H9 (cell line): ENCODE results near the gene MAGEB17. TPM values are rescaled to one million over a fixed set of nuclear protein-coding genes. Genes with fewer than 3 reads are reported as not detected.
A peak's percentile ranks its signal among the peaks of the same experiment; 100 is the strongest.

Experiments used
- DNase-seq: peaks from one replicate; pipeline ENCODE4 v3.0.0-alpha.2; 2017
- H2AFZ ChIP-seq: one replicate; pipeline ENCODE4 v1.6.1; 2013; ENCODE audit warnings: mild to moderate bottlenecking, low read length, control low read depth, moderate library complexity
- H2AK5ac ChIP-seq: 2 replicates; pipeline ENCODE4 v1.6.1; 2013; ENCODE audit warnings: low read length, control low read depth, mixed read lengths; ENCODE audit not compliant: insufficient read length
- H2BK120ac ChIP-seq: one replicate; pipeline ENCODE4 v1.6.1; 2013; ENCODE audit warnings: low read depth, mild to moderate bottlenecking, low read length, control low read depth, inconsistent platforms; ENCODE audit not compliant: poor library complexity, severe bottlenecking
- H2BK12ac ChIP-seq: 2 replicates; pipeline ENCODE4 v1.6.1; 2013; ENCODE audit warnings: low read length, control low read depth, mixed read lengths, low read depth; ENCODE audit not compliant: insufficient read length
- H2BK15ac ChIP-seq: 2 replicates; pipeline ENCODE4 v1.6.1; 2013; ENCODE audit warnings: low read depth, low read length, control low read depth
- H2BK20ac ChIP-seq: one replicate; pipeline ENCODE4 v1.6.1; 2013; ENCODE audit warnings: low read depth, mild to moderate bottlenecking, low read length, control low read depth, inconsistent platforms; ENCODE audit not compliant: poor library complexity, severe bottlenecking
- H2BK5ac ChIP-seq: 2 replicates; pipeline ENCODE4 v1.6.1; 2013; ENCODE audit warnings: low read length, control low read depth, mixed read lengths; ENCODE audit not compliant: insufficient read length
- H3K14ac ChIP-seq: 2 replicates; pipeline ENCODE4 v1.6.1; 2013; ENCODE audit warnings: low read length, control low read depth; ENCODE audit not compliant: insufficient read depth
- H3K18ac ChIP-seq: 2 replicates; pipeline ENCODE4 v1.6.1; 2013; ENCODE audit warnings: low read depth, mild to moderate bottlenecking, mixed read lengths, low read length, control low read depth; ENCODE audit not compliant: insufficient read length
- H3K23ac ChIP-seq: 2 replicates; pipeline ENCODE4 v1.6.1; 2013; ENCODE audit warnings: low read length, control low read depth, mixed read lengths, low read depth; ENCODE audit not compliant: insufficient read length
- H3K23me2 ChIP-seq: 2 replicates; pipeline ENCODE4 v1.6.1; 2013; ENCODE audit warnings: low read depth, mild to moderate bottlenecking, mixed read lengths, low read length, control low read depth; ENCODE audit not compliant: insufficient read length, poor library complexity, severe bottlenecking
- H3K27ac ChIP-seq: 2 replicates; pipeline ENCODE4 v1.5.1; 2013; ENCODE audit warnings: low read length, control low read depth, mixed read lengths, low read depth; ENCODE audit not compliant: insufficient read length
- H3K27me3 ChIP-seq: 2 replicates; pipeline ENCODE4 v1.6.1; 2013; ENCODE audit warnings: low read length, control low read depth, inconsistent platforms; ENCODE audit not compliant: insufficient read depth
- H3K4ac ChIP-seq: 2 replicates; pipeline ENCODE4 v1.6.1; 2013; ENCODE audit warnings: low read depth, mild to moderate bottlenecking, control low read depth, inconsistent platforms, low read length, moderate library complexity
- H3K4me1 ChIP-seq: 2 replicates; pipeline ENCODE4 v1.6.1; 2013; ENCODE audit warnings: low read length, control low read depth, inconsistent platforms; ENCODE audit not compliant: insufficient read depth
- H3K4me2 ChIP-seq: 2 replicates; pipeline ENCODE4 v1.6.1; 2013; ENCODE audit warnings: low read length, control low read depth, mixed read lengths; ENCODE audit not compliant: insufficient read length, insufficient read depth
- H3K56ac ChIP-seq: 2 replicates; pipeline ENCODE4 v1.6.1; 2013; ENCODE audit warnings: low read depth, mild to moderate bottlenecking, mixed read lengths, low read length, control low read depth; ENCODE audit not compliant: insufficient read length
- H3K79me1 ChIP-seq: 2 replicates; pipeline ENCODE4 v1.6.1; 2013; ENCODE audit warnings: low read depth, mild to moderate bottlenecking, moderate library complexity, low read length, control low read depth, inconsistent platforms; ENCODE audit not compliant: insufficient read depth, poor library complexity, severe bottlenecking
- H3K79me2 ChIP-seq: 2 replicates; pipeline ENCODE4 v1.6.1; 2013; ENCODE audit warnings: low read length, control low read depth, inconsistent platforms; ENCODE audit not compliant: insufficient read depth
- H3K9ac ChIP-seq: 2 replicates; pipeline ENCODE4 v1.6.1; 2013; ENCODE audit warnings: low read length, control low read depth, mixed read lengths; ENCODE audit not compliant: insufficient read length; ENCODE audit errors: extremely low read depth
- H3K9me3 ChIP-seq: one replicate; pipeline ENCODE4 v1.6.1; 2013; ENCODE audit warnings: low read depth, low read length, inconsistent platforms; ENCODE audit not compliant: control insufficient read depth
- H3T11ph ChIP-seq: one replicate; pipeline ENCODE4 v1.6.1; 2013; ENCODE audit warnings: mild to moderate bottlenecking, low read length, control low read depth, inconsistent platforms
- H4K20me1 ChIP-seq: one replicate; pipeline ENCODE4 v1.6.1; 2013; ENCODE audit not compliant: control insufficient read depth, insufficient read length, insufficient read depth
- H4K5ac ChIP-seq: 2 replicates; pipeline ENCODE4 v1.6.1; 2013; ENCODE audit warnings: low read depth, mild to moderate bottlenecking, mixed read lengths, low read length, control low read depth; ENCODE audit not compliant: insufficient read length
- H4K8ac ChIP-seq: replicated peaks from 2 replicates; pipeline ENCODE4 v1.6.1; 2013; ENCODE audit warnings: low read length, control low read depth, mixed read lengths, low read depth; ENCODE audit not compliant: insufficient read length
- H4K91ac ChIP-seq: 2 replicates; pipeline ENCODE4 v1.6.1; 2013; ENCODE audit warnings: low read depth, mild to moderate bottlenecking, moderate library complexity, mixed read lengths, low read length, control low read depth; ENCODE audit not compliant: insufficient read length
- H3K27ac Mint-ChIP-seq, 3 experiments: 2 replicates in 2 of 3; 3 replicates in 1 of 3; pipeline ENCODE4 v1.8.0; 2020 to 2021; ENCODE audit warnings: mixed read lengths in 3 of 3, mild to moderate bottlenecking in 1 of 3, moderate library complexity in 1 of 3
- H3K27me3 Mint-ChIP-seq: 2 replicates; pipeline ENCODE4 v1.8.0; 2021; ENCODE audit warnings: low read depth, mild to moderate bottlenecking, moderate library complexity, mixed read lengths
- H3K36me3 Mint-ChIP-seq, 3 experiments: 2 replicates in 2 of 3; 3 replicates in 1 of 3; pipeline ENCODE4 v1.8.0; 2020 to 2021; ENCODE audit warnings: low read depth in 3 of 3, mixed read lengths in 3 of 3; ENCODE audit not compliant: insufficient read depth in 1 of 3
- H3K4me1 Mint-ChIP-seq, 2 experiments: 2 replicates each; pipeline ENCODE4 v1.8.0; 2020; ENCODE audit warnings: mixed read lengths in 2 of 2
- H3K4me3 Mint-ChIP-seq, 2 experiments: 2 replicates in 1 of 2; 3 replicates in 1 of 2; pipeline ENCODE4 v1.8.0; 2020 to 2021; ENCODE audit warnings: mild to moderate bottlenecking in 2 of 2, mixed read lengths in 2 of 2, moderate library complexity in 1 of 2
- H3K9me3 Mint-ChIP-seq, 2 experiments: 2 replicates in 1 of 2; 3 replicates in 1 of 2; pipeline ENCODE4 v1.8.0; 2020; ENCODE audit warnings: mild to moderate bottlenecking in 2 of 2, mixed read lengths in 2 of 2, moderate library complexity in 1 of 2
- CTCF ChIP-seq: fragments of 200-600 bp; sonication (generic); conservative IDR thresholded peaks from 3 replicates; pipeline ENCODE4 v1.8.0; 2021; ENCODE audit warnings: antibody characterized with exemption, mild to moderate bottlenecking
- WGBS: extraction: QIAGEN DNeasy Blood & Tissue Kit; methylation state at CpG from one replicate; pipeline ENCODE4 v1.1.7; 2013; ENCODE audit warnings: missing lambda C conversion rate, low lambda C conversion rate, mixed read lengths; ENCODE audit not compliant: insufficient read length; ENCODE audit errors: extremely low coverage; 5-methylcytosine and 5-hydroxymethylcytosine counted together
- total RNA-seq: library from RNA; stranded (reverse); gene quantifications from 2 replicates; pipeline ENCODE4 v1.2.1, GENCODE V29; 2021

MAGEB17 gene
- total RNA-seq, 1 experiment from 2014 or later = 0.74 TPM

GRCh38 chrX:16123222-16123786 lies 44.0 kb upstream of the MAGEB17 start, which contains the start of gene GRPR:
GRPR (plus strand) TSS chrX:16123565; CDS start chrX:16123954, 389 bp downstream.
- Mint-ChIP-seq H3K4me3 (peak within 1 kb of the TSS; percentile 57 to 71), H3K27ac (peak within 1 kb of the TSS in 2 of 3 experiments; percentile 64 to 84; a peak in 6 of 7 replicates), H3K4me1 (peaks cover 43% of the 10 kb centered on the region in 2 experiments), H3K36me3 (peaks cover 16 to 35% (median 21%) of the 10 kb centered on the region in 3 experiments), H3K27me3 (no peaks in the 10 kb centered on the region), H3K9me3 (peaks cover 18 to 22% of the 10 kb centered on the region in 2 experiments)
- TF ChIP-seq CTCF = peak; percentile 96
- no peak within 1 kb of the TSS for H2BK12ac ChIP-seq
- no peak within 1 kb of the TSS for H2BK5ac ChIP-seq
- H3K79me2 ChIP-seq = peaks cover 39% of the 10 kb centered on the region
- no peak within 1 kb of the TSS for H3K4ac ChIP-seq
- no peak within 1 kb of the TSS for H4K8ac ChIP-seq
- H3K27ac ChIP-seq = no peak within 1 kb of the TSS
- DNase-seq = peak; percentile 95
- H3K27me3 ChIP-seq = no peaks in the 10 kb centered on the region
- H3K23ac ChIP-seq = no peak within 1 kb of the TSS
- no peak within 1 kb of the TSS for H2BK20ac ChIP-seq
- H3K4me2 ChIP-seq = peak within 1 kb of the TSS; percentile 95
- H3K9ac ChIP-seq = peak within 1 kb of the TSS; percentile 79
- no peak within 1 kb of the TSS for H4K91ac ChIP-seq
- no peak within 1 kb of the TSS for H2AK5ac ChIP-seq
- H3K79me1 ChIP-seq = no peaks in the 10 kb centered on the region
- H2AFZ ChIP-seq = no peak within 1 kb of the TSS
- no peak within 1 kb of the TSS for H3K18ac ChIP-seq
- peaks cover 7% of the 10 kb centered on the region for H3K23me2 ChIP-seq
- no peak within 1 kb of the TSS for H2BK15ac ChIP-seq
- H3K56ac ChIP-seq = no peak within 1 kb of the TSS
- H3T11ph ChIP-seq = no peak within 1 kb of the TSS
- WGBS = no CpG with 5 or more reads among the region's 6 CpGs
- H3K9me3 ChIP-seq = peaks cover 6% of the 10 kb centered on the region
- peaks cover 4% of the 10 kb centered on the region; the same call in 1 of the 2 replicates for H3K4me1 ChIP-seq
- no peak within 1 kb of the TSS for H4K5ac ChIP-seq
- no peak within 1 kb of the TSS for H2BK120ac ChIP-seq
- no peaks in the 10 kb centered on the region for H4K20me1 ChIP-seq
- no peak within 1 kb of the TSS for H3K14ac ChIP-seq
